ENCODE measurements around the gene DENND1A.
"Not testable (repeated sequence)": the region's sequence is repeated elsewhere in the genome, so short reads cannot be mapped to it uniquely, and the experiment has no call there.

DENND1A gene

DNA sequence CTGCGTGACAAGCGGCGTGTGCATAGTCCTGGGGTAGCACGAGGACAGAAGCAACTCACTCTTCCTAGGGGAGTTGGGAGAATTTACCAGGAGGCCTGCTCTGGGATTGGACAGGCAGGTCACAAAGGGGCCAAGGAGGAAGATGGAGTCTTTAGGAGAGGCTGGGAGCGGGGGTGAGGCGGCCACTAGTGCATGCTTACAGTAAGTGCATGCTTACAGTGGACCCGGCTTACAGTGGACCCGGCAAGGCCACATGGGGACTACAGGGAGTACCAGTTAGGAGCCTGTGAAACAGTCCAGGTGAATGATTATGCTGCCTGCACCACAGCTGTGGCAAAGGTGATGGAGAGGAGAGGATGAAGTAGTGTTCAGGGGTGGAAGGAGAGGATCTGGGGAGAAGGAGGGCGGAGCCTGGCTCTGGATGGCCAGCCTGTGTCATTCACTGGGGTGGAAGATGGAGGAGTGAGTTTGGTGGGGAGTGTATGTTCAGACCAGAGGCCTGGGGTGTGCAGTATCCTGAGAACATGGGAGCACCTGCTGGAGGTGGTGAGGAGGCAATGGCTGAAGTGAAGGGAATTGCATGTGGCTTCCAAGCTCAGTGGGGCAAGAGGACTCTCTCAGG is 495.2 kb downstream of the DENND1A start:
- no peak for DNase-seq (ENCODE audit: low read depth in 2 of 2)

DNA sequence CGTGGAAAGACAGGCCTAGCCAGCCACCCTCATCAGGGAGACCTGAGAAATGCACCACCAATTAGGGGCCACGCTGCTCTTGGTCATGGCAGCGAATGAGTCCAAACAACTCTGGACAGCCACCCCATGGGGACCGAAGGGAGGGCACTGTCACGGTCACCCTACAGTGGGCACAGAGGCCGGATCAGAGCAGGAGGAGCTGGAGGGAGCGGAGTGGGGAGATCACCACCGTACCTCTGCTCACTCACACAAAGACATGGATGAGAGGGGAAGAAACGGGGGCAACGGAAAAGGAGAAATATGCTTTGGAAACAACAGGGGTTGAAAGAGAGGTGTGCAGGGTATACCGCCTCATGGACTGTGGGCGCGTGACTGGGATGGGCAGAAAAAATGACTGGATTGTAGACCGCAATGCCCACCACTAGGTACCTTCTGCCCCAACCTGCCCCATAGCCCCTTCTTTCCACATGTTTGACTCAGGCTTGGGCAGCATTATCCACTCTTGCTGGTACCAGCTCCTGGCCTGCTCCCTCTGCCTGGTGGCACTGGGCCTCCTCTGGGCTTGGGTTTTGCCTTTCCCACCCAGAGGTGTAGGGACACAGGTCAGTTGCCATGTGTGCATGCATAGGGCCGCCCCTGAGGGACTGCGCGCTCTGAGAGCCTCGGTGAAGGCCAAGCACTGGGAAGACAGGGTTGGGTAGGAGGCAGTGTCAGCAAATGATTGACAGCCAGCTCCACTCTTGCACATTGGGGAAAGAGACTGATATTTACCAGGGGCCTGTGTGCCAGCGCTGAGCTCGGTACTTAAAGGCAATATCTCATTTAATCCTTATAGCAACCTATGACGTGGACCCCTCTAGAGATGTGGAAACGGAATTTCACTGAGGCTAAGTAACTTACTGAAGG is 497.3 kb downstream of the DENND1A start:
- no peak for DNase-seq (ENCODE audit: low read depth in 2 of 2)

GRCh38 chr9:123431581-123431980 is 498.3 kb downstream of the DENND1A start:
- no peak for DNase-seq (ENCODE audit: low read depth in 2 of 2)

DNA sequence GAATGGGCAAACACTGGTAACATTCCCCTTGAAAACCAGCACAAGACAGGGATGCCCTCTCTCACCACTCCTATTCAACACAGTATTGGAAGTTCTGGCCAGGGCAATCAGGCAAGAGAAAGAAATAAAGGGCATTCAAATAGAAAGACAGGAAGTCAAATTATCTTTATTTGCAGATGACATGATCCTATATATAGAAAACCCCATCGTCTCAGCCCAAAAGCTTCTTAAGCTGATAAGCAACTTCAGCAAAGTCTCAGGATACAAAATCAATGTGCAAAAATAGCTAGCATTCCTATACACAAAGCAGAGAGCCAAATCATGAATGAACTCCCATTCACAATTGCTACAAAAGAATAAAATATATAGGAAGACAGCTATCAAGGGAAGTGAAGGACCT is 501.5 kb downstream of the DENND1A start:
- DNase-seq (ENCODE audit: low read depth in 2 of 2): not testable (repeated sequence)

GRCh38 chr9:123426406-123426805 is 503.5 kb downstream of the DENND1A start:
- DNase-seq (ENCODE audit: low read depth in 2 of 2): no peak

DNA sequence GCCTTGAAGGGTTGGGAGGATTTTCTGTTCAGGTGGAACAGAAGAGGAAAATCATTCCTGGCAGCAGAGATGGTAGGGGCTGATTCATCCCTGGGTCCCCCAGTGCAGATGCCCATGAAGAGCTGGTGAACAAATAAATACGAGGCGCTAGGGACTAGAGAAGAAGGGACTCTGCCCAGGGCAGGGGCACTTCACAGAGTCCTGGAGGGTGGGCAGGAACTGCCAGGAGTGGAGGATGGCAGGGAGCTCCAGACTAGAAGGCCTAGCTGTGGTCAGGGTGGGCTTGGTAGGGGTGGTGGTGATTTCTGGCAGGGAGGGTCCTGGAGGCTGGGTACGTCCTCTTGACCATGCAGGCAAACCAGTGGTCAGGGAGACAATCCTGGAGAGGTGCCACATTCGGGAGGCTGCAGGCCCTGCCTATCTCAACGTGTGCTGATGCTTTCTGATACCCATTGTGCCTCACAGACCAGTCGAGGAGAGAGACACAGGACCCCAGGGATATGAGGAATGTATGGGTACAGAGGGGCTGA is 504.0 kb downstream of the DENND1A start:
- no peak for DNase-seq (ENCODE audit: low read depth in 2 of 2)

GRCh38 chr9:123425261-123425821 is 504.6 kb downstream of the DENND1A start:
- DNase-seq (ENCODE audit: low read depth in 2 of 2): no peak

DNA sequence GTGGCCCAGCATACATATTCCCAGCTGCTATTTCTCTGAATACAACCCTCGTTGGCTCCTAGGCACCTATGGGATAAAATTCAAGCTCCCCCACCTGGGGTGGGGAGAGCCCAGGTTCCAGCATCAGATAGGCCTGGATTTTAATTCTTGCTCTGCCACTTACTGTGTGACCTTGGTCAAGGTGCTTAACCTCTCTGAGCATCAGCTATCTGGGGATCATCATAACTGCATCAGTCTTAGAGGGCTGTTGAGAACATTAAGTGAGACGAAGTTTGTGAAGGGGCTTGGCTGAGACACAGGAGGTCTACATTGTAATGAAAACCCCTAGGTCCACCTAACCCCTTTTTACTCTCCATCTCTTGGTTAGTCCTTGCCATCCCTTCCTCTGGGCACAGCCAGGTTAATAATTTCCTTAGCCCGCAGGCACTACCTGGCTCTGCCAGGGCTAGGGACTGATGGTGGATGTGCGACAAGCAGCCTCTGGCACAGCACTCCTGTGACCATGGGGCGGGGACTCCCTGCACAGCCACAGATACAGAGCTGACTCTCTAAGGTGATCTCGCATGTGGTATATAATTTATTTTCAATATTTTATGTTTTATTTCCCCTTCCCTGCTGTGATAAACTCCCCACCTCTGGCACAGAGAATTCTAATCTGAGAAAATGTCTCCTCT is 505.2 kb downstream of the DENND1A start:
- no peak for DNase-seq (ENCODE audit: low read depth in 2 of 2)

DNA sequence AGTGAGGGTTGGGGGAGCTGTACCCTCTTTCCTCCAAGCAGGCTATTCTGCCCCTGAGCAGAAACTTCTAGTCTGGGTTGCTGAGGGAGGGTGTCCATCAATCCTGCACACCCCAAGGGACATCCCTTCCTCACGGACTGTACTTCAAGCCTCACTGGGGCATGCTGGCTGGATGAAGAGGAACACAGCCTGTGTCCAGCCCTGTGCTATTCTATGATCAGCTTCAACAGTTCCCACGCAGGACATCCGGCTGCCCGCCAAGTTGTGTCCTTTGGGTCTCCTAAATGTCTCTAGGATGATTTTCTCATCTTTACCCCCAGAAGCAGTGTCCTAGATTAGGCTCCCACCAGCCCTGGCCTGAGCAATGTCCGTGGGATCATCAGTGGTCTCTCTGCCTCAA is 505.8 kb downstream of the DENND1A start:
- no peak for DNase-seq (ENCODE audit: low read depth in 2 of 2)

- DNase-seq (ENCODE audit: low read depth in 2 of 2): no peak
Observed at GRCh38 chr9:123423311-123423640, 506.6 kb downstream of the DENND1A start.

- no peak for DNase-seq (ENCODE audit: low read depth in 2 of 2)
Observed at GRCh38 chr9:123422635-123423310, 507.2 kb downstream of the DENND1A start.

DNA sequence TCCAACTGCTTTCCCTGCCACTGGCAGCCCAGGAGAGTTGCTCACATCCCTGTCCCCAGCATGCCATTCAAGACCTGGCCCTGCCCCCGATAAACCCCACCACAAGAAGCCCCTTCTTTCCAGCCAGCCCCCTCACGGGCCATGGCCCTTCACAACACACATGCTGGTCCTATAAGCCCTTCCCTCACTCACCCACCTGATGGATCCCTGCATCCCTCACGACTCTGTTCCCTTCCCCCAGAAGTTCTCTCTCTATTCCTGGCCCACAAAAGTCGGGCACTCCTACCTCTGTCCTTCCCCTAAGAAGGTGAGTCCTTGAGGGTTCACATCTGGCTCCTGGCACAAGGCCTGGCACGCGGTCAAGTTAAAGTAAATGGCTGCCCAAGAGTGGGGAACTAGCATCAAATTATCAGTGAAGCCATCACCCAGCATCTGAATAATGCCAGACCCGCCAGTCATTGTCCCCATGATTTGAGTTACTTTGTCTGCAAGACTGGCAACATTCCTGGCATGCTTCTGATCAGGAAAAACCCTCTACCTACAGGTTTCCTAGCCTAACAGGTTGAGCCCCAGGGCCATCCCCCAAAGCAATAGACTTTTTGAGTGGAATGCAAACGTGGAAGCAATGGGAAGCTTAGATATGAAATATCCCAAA is 508.0 kb downstream of the DENND1A start:
- DNase-seq (ENCODE audit: low read depth in 2 of 2): no peak

- DNase-seq (ENCODE audit: low read depth in 2 of 2): no peak
Observed at GRCh38 chr9:123421186-123421585, 508.7 kb downstream of the DENND1A start.

- no peak for DNase-seq (ENCODE audit: low read depth in 2 of 2)
Observed at GRCh38 chr9:123420592-123421111, 509.3 kb downstream of the DENND1A start.

DNA sequence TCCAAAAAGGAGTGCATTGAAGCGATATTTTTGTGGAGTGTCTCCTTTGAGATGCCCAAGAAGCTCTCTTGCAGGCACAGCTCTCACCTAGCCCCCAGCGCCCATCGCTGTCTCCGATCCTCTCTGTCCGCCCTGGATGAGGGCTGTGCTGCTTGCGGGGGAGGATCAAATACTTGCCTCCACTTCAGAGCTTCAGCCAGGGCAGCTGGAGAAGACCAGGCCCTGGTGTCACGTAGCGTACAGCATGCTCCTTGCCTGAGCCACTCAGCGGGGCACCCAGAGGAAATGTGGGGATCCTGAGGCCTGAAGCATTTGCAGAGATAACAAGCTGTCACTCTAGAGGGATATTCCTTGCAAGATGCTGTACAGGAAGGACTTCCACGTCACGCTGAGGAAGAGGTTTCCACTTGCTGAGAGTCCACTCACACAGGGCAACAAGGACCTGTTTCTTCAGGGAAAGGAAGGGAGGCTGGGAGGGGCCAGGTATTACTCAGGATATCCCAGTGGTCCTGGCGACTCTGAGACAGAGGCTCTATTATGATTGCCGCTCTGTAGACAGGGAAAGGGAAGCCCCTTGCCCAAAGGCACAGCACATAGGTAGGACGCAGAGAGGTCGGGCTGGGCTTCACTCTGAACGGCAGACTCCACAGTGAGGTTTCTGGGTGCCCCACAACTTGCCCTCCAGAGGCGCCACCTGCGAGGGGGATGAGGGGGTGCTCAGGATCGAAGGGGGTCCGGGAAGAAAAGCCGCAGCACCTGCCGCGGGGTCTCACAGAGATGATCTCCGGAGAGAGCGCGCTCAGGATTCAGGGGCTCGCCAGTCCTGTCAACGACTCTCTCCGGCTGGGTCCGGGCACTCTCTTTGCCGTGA is 510.0 kb downstream of the DENND1A start:
- no peak for DNase-seq (ENCODE audit: low read depth in 2 of 2)

GRCh38 chr9:123419091-123419490 is 510.8 kb downstream of the DENND1A start:
- DNase-seq (ENCODE audit: low read depth in 2 of 2): no peak

- no peak for DNase-seq (ENCODE audit: low read depth in 2 of 2)
Observed at GRCh38 chr9:123418506-123418905, 511.4 kb downstream of the DENND1A start.

DNA sequence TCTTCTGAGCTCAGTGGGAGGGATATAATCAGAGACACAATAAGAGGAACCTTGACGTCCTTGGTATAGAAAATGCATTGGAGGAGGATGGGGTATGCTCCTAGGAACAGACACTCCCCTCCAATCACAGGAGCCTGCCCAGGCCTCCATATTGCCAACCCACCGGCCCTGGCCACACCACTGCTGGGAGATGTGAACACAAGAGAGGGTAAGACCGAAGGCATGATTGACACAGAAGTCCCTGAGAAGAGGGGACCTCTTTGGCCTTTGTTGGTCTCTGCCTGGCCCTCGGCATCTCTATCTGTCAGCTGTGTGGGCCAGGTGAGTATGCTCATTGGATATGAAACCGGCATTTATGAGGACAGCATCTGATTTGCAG is 511.9 kb downstream of the DENND1A start:
- no peak for DNase-seq (ENCODE audit: low read depth in 2 of 2)

DNA sequence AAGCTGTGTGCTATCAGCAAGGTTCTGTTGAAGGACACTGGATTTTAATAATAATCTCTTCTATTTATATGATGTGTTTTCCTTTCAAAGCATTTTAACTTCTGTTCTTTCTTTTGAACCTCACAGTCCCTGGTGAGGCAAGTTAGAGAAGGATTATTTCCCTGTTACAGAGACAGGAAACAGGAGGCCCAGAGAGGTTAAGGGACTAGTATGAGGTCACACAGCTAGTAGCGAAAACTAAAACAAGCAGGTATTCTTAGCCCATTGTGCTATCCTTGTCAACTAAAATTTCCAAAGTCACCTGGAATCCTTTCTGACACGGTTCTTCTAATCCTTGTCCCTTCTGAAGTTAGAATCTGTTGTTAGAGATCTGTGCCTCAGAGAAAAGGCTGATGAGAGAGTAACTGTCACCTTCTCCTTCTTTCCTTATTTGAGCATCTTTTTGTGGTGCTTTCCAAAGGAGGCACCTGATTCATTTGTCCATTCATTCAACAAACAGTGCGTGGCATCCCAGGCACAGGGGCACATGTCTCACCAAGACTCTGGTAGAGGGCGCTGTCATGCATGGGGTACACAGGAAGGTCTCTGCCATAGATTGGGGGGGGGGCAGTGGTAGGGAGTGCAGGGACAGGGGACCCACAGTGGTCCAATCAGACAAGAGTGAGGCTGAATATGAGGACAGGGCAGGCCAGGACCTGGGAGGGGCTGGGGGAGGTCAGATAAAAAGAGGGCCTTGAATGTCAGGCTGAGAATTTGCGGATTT is 512.5 kb downstream of the DENND1A start:
- no peak for DNase-seq (ENCODE audit: low read depth in 2 of 2)

Data from activated CD8-positive, alpha-beta memory T cell treated with anti-CD3 and anti-CD28 coated beads for 4 hours (primary cell).